ENCODE measurements around the gene DCUN1D4.

DNA sequence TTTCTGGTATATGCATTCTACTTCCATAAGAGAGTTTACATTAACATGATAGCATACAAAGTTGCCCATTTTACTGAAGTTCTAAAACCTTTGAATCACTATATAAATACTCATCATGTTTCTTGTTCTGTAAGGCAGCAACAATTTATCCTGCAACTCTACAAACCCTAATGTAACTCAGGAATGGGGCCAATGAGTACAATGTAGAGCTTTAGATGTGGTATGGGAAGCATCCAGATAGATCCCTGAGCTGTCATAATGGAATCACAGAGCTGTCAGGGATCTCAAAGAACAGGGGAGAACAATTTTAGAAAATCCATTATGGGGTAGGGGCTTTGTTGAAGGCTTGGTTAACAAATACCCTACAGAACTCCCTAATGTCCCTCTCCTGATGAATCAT lies 88.5 kb downstream of the DCUN1D4 start:
- TF ChIP-seq NRF1 (IDR thresholded peaks at IDR 0.05; ENCODE audit: low read depth, low read length) (no peak), EZH2phosphoT487 (IDR thresholded peaks at IDR 0.05; ENCODE audit: borderline replicate concordance, low read depth) (no peak), NFIC (IDR thresholded peaks at IDR 0.05; ENCODE audit: borderline replicate concordance) (no peak), RXRA (IDR thresholded peaks at IDR 0.05; ENCODE audit: borderline replicate concordance, low read depth) (no peak), POLR2AphosphoS5 (IDR thresholded peaks at IDR 0.05; ENCODE audit: low read depth, low read length) (no peak)
- TF ChIP-seq, protein P1, sequence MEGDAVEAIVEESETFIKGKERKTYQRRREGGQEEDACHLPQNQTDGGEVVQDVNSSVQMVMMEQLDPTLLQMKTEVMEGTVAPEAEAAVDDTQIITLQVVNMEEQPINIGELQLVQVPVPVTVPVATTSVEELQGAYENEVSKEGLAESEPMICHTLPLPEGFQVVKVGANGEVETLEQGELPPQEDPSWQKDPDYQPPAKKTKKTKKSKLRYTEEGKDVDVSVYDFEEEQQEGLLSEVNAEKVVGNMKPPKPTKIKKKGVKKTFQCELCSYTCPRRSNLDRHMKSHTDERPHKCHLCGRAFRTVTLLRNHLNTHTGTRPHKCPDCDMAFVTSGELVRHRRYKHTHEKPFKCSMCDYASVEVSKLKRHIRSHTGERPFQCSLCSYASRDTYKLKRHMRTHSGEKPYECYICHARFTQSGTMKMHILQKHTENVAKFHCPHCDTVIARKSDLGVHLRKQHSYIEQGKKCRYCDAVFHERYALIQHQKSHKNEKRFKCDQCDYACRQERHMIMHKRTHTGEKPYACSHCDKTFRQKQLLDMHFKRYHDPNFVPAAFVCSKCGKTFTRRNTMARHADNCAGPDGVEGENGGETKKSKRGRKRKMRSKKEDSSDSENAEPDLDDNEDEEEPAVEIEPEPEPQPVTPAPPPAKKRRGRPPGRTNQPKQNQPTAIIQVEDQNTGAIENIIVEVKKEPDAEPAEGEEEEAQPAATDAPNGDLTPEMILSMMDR (IDR thresholded peaks at IDR 0.05) = no peak
- TF ChIP-seq, protein P2, sequence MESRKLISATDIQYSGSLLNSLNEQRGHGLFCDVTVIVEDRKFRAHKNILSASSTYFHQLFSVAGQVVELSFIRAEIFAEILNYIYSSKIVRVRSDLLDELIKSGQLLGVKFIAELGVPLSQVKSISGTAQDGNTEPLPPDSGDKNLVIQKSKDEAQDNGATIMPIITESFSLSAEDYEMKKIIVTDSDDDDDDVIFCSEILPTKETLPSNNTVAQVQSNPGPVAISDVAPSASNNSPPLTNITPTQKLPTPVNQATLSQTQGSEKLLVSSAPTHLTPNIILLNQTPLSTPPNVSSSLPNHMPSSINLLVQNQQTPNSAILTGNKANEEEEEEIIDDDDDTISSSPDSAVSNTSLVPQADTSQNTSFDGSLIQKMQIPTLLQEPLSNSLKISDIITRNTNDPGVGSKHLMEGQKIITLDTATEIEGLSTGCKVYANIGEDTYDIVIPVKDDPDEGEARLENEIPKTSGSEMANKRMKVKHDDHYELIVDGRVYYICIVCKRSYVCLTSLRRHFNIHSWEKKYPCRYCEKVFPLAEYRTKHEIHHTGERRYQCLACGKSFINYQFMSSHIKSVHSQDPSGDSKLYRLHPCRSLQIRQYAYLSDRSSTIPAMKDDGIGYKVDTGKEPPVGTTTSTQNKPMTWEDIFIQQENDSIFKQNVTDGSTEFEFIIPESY (IDR thresholded peaks at IDR 0.05; ENCODE audit: borderline replicate concordance, low read depth) = no peak
- TF ChIP-seq, protein P3, sequence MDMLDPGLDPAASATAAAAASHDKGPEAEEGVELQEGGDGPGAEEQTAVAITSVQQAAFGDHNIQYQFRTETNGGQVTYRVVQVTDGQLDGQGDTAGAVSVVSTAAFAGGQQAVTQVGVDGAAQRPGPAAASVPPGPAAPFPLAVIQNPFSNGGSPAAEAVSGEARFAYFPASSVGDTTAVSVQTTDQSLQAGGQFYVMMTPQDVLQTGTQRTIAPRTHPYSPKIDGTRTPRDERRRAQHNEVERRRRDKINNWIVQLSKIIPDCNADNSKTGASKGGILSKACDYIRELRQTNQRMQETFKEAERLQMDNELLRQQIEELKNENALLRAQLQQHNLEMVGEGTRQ (IDR thresholded peaks at IDR 0.05; ENCODE audit: borderline replicate concordance, low read depth, low read length) = no peak
